SK-N-SH (cell line): ENCODE measurements around the gene MYH3. TPM values are rescaled to one million over a fixed set of nuclear protein-coding genes. Genes with fewer than 3 reads are reported as not detected.

Experiments used
- CTCF ChIA-PET: fragments of 300-600, 350-600 bp; formaldehyde crosslinking; extraction: SDS; loops from one replicate; lab custom pipeline; 2021; lab: Yijun Ruan, JAX
- POLR2A ChIA-PET: fragments of 350-600 bp; sonication (Branson Sonifier 250); formaldehyde crosslinking; extraction: SDS; loops from one replicate; lab custom pipeline; 2020; ENCODE audit warnings: antibody characterized with exemption, inconsistent platforms; lab: Yijun Ruan, JAX
- DNase-seq: peaks from one replicate; pipeline ENCODE4 v3.0.0; 2012
- H2AFZ ChIP-seq: fragments of 200-600 bp; sonication (generic); 2 replicates; pipeline ENCODE4 v1.8.1; 2016; ENCODE audit warnings: antibody characterized with exemption, mild to moderate bottlenecking, low read depth
- H3F3A ChIP-seq: fragments of 200-600 bp; sonication (generic); replicated peaks from 2 replicates; pipeline ENCODE3; 2016; ENCODE audit warnings: antibody characterized with exemption, mild to moderate bottlenecking; ENCODE audit not compliant: insufficient read depth
- H3K27ac ChIP-seq, 2 experiments: fragments of 200-500 bp in 1 of 2; fragments of 200-600 bp in 1 of 2; sonication (Bioruptor generic) in 1 of 2; sonication (generic), shearing (Covaris generic) in 1 of 2; 2 replicates each; pipeline versions ENCODE4 v1.5.1 to v1.6.1; 2014 to 2016; ENCODE audit warnings: low read depth in 2 of 2, inconsistent platforms in 1 of 2, low read length in 1 of 2, mild to moderate bottlenecking in 1 of 2, mixed read lengths in 1 of 2
- H3K27me3 ChIP-seq: fragments of 200-600 bp; sonication (generic), shearing (Covaris generic); 2 replicates; pipeline ENCODE4 v1.6.1; 2016; ENCODE audit warnings: mixed run types; ENCODE audit not compliant: insufficient read depth
- H3K36me3 ChIP-seq, 2 experiments: fragments of 200-500 bp in 1 of 2; fragments of 200-600 bp in 1 of 2; sonication (Bioruptor generic) in 1 of 2; sonication (generic) in 1 of 2; replicated peaks in 1 of 2; 2 replicates each; pipeline versions ENCODE3 to v1.5.1; 2014 to 2016; ENCODE audit warnings: low read length in 1 of 2, mild to moderate bottlenecking in 1 of 2; ENCODE audit not compliant: insufficient read depth in 2 of 2, control insufficient read depth in 1 of 2
- H3K4me1 ChIP-seq, 2 experiments: fragments of 200-500 bp in 1 of 2; fragments of 200-600 bp in 1 of 2; sonication (Bioruptor generic) in 1 of 2; sonication (generic), shearing (Covaris generic) in 1 of 2; 2 replicates each; pipeline versions ENCODE4 v1.5.1 to v1.6.1; 2014 to 2016; ENCODE audit warnings: low read depth in 1 of 2, low read length in 1 of 2, mixed run types in 1 of 2; ENCODE audit not compliant: insufficient read depth in 2 of 2, control insufficient read depth in 1 of 2
- H3K4me2 ChIP-seq: fragments of 200-600 bp; sonication (generic), shearing (Covaris generic); 2 replicates; pipeline ENCODE4 v1.6.1; 2017; ENCODE audit warnings: mixed run types
- H3K4me3 ChIP-seq, 2 experiments: fragments of 200-500 bp in 1 of 2; fragments of 200-600 bp in 1 of 2; sonication (Bioruptor generic) in 1 of 2; sonication (generic), shearing (Covaris generic) in 1 of 2; 2 replicates each; pipeline versions ENCODE4 v1.5.1 to v1.8.1; 2014 to 2016; ENCODE audit warnings: low read depth in 2 of 2, inconsistent platforms in 1 of 2, low read length in 1 of 2, mild to moderate bottlenecking in 1 of 2, mixed read lengths in 1 of 2, moderate library complexity in 1 of 2
- H3K79me2 ChIP-seq: fragments of 200-600 bp; sonication (generic); 2 replicates; pipeline ENCODE4 v1.8.1; 2017; ENCODE audit warnings: mild to moderate bottlenecking; ENCODE audit not compliant: insufficient read depth
- H3K9ac ChIP-seq: fragments of 200-600 bp; sonication (generic); 2 replicates; pipeline ENCODE4 v1.6.1; 2017; ENCODE audit warnings: mixed run types
- H3K9me2 ChIP-seq: fragments of 200-600 bp; sonication (generic); 2 replicates; pipeline ENCODE4 v1.6.1; 2017; ENCODE audit warnings: mixed run types
- H3K9me3 ChIP-seq: fragments of 200-600 bp; sonication (generic); 2 replicates; pipeline ENCODE4 v1.6.1; 2017; ENCODE audit warnings: mixed run types, mild to moderate bottlenecking, moderate library complexity
- H4K20me1 ChIP-seq: fragments of 200-600 bp; sonication (generic); 2 replicates; pipeline ENCODE4 v1.6.1; 2017; ENCODE audit warnings: mild to moderate bottlenecking, mixed run types; ENCODE audit not compliant: insufficient read depth
- ELF1 ChIP-seq: IDR thresholded peaks from 2 replicates; pipeline ENCODE4 v1.4.0; 2012
- FOSL2 ChIP-seq: IDR thresholded peaks from 2 replicates; pipeline ENCODE4 v1.4.0; 2012; ENCODE audit warnings: low read depth, mild to moderate bottlenecking, moderate library complexity, borderline replicate concordance
- FOXM1 ChIP-seq: IDR thresholded peaks from 2 replicates; pipeline ENCODE4 v1.4.0; 2012; ENCODE audit warnings: low read depth, mild to moderate bottlenecking
- JUND ChIP-seq: IDR thresholded peaks from 2 replicates; pipeline ENCODE4 v1.4.0; 2012
- MXI1 ChIP-seq: IDR thresholded peaks from 2 replicates; pipeline ENCODE4 v1.6.1; 2012; ENCODE audit warnings: mild to moderate bottlenecking, low read depth, low read length, improper control_type of control experiment
- NRF1 ChIP-seq: IDR thresholded peaks from 2 replicates; pipeline ENCODE4 v1.6.1; 2012; ENCODE audit warnings: low read depth, mild to moderate bottlenecking, low read length
- RCOR1 ChIP-seq: fragments of 150-350 bp; IDR thresholded peaks from 2 replicates; pipeline ENCODE4 v1.6.1; 2017; ENCODE audit warnings: antibody characterized with exemption, low read length
- RFX5 ChIP-seq: IDR thresholded peaks from 2 replicates; pipeline ENCODE4 v1.6.1; 2012; ENCODE audit warnings: mild to moderate bottlenecking, improper control_type of control experiment, low read length
- RXRA ChIP-seq: IDR thresholded peaks from 2 replicates; pipeline ENCODE4 v1.4.0; 2012; ENCODE audit warnings: low read depth, mild to moderate bottlenecking, borderline replicate concordance
- SIN3A ChIP-seq: IDR thresholded peaks from 2 replicates; pipeline ENCODE4 v1.6.1; 2012; ENCODE audit warnings: low read depth, mild to moderate bottlenecking, low read length, moderate library complexity, borderline replicate concordance
- SMC3 ChIP-seq: IDR thresholded peaks from 2 replicates; pipeline ENCODE4 v1.6.1; 2012; ENCODE audit warnings: low read depth, low read length, improper control_type of control experiment
- TCF12 ChIP-seq: IDR thresholded peaks from 2 replicates; pipeline ENCODE4 v1.4.0; 2012
- TEAD4 ChIP-seq: IDR thresholded peaks from 2 replicates; pipeline ENCODE4 v1.4.0; 2012; ENCODE audit warnings: mild to moderate bottlenecking, borderline replicate concordance; ENCODE audit not compliant: insufficient read depth
- YY1 ChIP-seq: IDR thresholded peaks from 2 replicates; pipeline ENCODE4 v1.4.0; 2012; ENCODE audit warnings: low read depth, mild to moderate bottlenecking
- WGBS: methylation state at CpG from one replicate; pipeline ENCODE4 v1.1.6; 2017; ENCODE audit warnings: low lambda C conversion rate; 5-methylcytosine and 5-hydroxymethylcytosine counted together
- polyA plus RNA-seq, 3 experiments: library from polyadenylated mRNA; depleted of rRNA; stranded (reverse); fragments of >200 nt; gene quantifications; 2 replicates each; pipeline ENCODE4 v1.2.3, GENCODE V29; 2012
- TF ChIP-seq, protein P1 (sequence below): IDR thresholded peaks from 2 replicates; pipeline ENCODE4 v1.6.1; 2012; ENCODE audit warnings: mild to moderate bottlenecking, low read depth, low read length, moderate library complexity
- TF ChIP-seq, protein P2 (sequence below): IDR thresholded peaks from 2 replicates; pipeline ENCODE4 v1.4.0; 2012; ENCODE audit warnings: low read depth, borderline replicate concordance
- TF ChIP-seq, protein P3 (sequence below): fragments of 150-350 bp; IDR thresholded peaks from 2 replicates; pipeline ENCODE4 v1.6.1; 2017; ENCODE audit warnings: antibody characterized with exemption, low read length, low read depth, borderline replicate concordance
- TF ChIP-seq, protein P4 (sequence below): IDR thresholded peaks from 2 replicates; pipeline ENCODE4 v1.4.0; 2012; ENCODE audit warnings: low read depth, borderline replicate concordance
- TF ChIP-seq, protein P5 (sequence below): IDR thresholded peaks from 2 replicates; pipeline ENCODE4 v1.4.0; 2012; ENCODE audit warnings: low read depth

Gene MYH3
- polyA plus RNA-seq, 1 of the 3 experiments (the other 2 are of a cell fraction) = 2.7 TPM

DNA sequence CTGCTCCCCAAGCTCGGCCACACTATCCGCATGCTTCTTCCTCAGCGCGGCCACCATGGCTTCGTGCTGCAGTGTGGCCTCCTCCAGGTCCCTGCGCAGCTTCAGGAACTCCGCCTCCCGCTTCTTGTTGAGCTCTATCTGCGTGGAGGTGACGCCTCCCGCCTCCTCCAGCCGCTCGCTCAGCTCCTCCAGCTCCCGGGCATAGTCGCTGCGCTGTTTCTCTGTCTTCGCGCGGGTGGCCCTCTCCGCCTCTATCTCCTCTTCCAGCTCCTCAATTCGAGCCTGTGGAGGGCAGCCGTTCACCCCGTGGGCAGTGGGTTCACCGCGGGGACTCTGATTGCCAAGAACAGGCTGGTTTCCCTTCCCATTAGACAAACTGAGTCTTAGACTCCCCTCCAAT, 19.0 kb downstream of the MYH3 start:
- Histone ChIP-seq H3F3A (no peaks in the 10 kb centered on the region), H3K9ac (no peak overlapping the region), H3K9me3 (no peaks in the 10 kb centered on the region), H3K27me3 (no peaks in the 10 kb centered on the region), H3K4me2 (no peak overlapping the region), H3K27ac (no peak overlapping the region), H2AFZ (no peak overlapping the region), H3K4me1 (no peaks in the 10 kb centered on the region), H3K36me3 (peaks cover 0 to 9% of the 10 kb centered on the region in 2 experiments), H4K20me1 (no peaks in the 10 kb centered on the region), H3K9me2 (no peaks in the 10 kb centered on the region), H3K79me2 (no peaks in the 10 kb centered on the region), H3K4me3 (no peak overlapping the region)
- POLR2A ChIA-PET = no interaction called here
- no peak for DNase-seq
- TF ChIP-seq, protein P1, sequence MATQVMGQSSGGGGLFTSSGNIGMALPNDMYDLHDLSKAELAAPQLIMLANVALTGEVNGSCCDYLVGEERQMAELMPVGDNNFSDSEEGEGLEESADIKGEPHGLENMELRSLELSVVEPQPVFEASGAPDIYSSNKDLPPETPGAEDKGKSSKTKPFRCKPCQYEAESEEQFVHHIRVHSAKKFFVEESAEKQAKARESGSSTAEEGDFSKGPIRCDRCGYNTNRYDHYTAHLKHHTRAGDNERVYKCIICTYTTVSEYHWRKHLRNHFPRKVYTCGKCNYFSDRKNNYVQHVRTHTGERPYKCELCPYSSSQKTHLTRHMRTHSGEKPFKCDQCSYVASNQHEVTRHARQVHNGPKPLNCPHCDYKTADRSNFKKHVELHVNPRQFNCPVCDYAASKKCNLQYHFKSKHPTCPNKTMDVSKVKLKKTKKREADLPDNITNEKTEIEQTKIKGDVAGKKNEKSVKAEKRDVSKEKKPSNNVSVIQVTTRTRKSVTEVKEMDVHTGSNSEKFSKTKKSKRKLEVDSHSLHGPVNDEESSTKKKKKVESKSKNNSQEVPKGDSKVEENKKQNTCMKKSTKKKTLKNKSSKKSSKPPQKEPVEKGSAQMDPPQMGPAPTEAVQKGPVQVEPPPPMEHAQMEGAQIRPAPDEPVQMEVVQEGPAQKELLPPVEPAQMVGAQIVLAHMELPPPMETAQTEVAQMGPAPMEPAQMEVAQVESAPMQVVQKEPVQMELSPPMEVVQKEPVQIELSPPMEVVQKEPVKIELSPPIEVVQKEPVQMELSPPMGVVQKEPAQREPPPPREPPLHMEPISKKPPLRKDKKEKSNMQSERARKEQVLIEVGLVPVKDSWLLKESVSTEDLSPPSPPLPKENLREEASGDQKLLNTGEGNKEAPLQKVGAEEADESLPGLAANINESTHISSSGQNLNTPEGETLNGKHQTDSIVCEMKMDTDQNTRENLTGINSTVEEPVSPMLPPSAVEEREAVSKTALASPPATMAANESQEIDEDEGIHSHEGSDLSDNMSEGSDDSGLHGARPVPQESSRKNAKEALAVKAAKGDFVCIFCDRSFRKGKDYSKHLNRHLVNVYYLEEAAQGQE = no peak
- TF ChIP-seq, protein P2, sequence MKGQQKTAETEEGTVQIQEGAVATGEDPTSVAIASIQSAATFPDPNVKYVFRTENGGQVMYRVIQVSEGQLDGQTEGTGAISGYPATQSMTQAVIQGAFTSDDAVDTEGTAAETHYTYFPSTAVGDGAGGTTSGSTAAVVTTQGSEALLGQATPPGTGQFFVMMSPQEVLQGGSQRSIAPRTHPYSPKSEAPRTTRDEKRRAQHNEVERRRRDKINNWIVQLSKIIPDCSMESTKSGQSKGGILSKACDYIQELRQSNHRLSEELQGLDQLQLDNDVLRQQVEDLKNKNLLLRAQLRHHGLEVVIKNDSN = no peak
- TF ChIP-seq MXI1 = no peak
- TF ChIP-seq RFX5 = no peak
- TF ChIP-seq, protein P3, sequence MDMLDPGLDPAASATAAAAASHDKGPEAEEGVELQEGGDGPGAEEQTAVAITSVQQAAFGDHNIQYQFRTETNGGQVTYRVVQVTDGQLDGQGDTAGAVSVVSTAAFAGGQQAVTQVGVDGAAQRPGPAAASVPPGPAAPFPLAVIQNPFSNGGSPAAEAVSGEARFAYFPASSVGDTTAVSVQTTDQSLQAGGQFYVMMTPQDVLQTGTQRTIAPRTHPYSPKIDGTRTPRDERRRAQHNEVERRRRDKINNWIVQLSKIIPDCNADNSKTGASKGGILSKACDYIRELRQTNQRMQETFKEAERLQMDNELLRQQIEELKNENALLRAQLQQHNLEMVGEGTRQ = no peak
- no peak for TF ChIP-seq RXRA
- TF ChIP-seq TEAD4 = no peak
- TF ChIP-seq FOSL2 = no peak
- TF ChIP-seq YY1 = no peak
- TF ChIP-seq SMC3 = no peak
- TF ChIP-seq JUND = no peak
- no peak for TF ChIP-seq FOXM1
- no peak for TF ChIP-seq ELF1
- TF ChIP-seq, protein P4, sequence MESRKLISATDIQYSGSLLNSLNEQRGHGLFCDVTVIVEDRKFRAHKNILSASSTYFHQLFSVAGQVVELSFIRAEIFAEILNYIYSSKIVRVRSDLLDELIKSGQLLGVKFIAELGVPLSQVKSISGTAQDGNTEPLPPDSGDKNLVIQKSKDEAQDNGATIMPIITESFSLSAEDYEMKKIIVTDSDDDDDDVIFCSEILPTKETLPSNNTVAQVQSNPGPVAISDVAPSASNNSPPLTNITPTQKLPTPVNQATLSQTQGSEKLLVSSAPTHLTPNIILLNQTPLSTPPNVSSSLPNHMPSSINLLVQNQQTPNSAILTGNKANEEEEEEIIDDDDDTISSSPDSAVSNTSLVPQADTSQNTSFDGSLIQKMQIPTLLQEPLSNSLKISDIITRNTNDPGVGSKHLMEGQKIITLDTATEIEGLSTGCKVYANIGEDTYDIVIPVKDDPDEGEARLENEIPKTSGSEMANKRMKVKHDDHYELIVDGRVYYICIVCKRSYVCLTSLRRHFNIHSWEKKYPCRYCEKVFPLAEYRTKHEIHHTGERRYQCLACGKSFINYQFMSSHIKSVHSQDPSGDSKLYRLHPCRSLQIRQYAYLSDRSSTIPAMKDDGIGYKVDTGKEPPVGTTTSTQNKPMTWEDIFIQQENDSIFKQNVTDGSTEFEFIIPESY = no peak
- TF ChIP-seq RCOR1 = no peak
- TF ChIP-seq SIN3A = no peak
- TF ChIP-seq, protein P5, sequence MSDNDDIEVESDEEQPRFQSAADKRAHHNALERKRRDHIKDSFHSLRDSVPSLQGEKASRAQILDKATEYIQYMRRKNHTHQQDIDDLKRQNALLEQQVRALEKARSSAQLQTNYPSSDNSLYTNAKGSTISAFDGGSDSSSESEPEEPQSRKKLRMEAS = no peak
- no peak for TF ChIP-seq NRF1
- TF ChIP-seq TCF12 = no peak
- CTCF ChIA-PET = interaction anchor here (0.7 to 5.5 kb wide), 5 partner anchors 8 to 238 kb away, joined by 3 to 37 read pairs (median 8); no protein-coding TSS in a partner anchor
- 91% methylated on average over 25 of the region's 25 CpGs for WGBS
